ENCODE results near the gene SAFB2.

SAFB2 gene

GRCh38 chr19:5541456-5541855 is 81.1 kb downstream of the SAFB2 start:
- TF ChIP-seq TAF1 (IDR thresholded peaks at IDR 0.05; ENCODE audit: borderline replicate concordance, insufficient read depth, low read length), result no peak
- no peak for TF ChIP-seq POLR2AphosphoS5 (IDR thresholded peaks at IDR 0.05; ENCODE audit: low read depth, low read length)
- TF ChIP-seq REST (IDR thresholded peaks at IDR 0.05; ENCODE audit: insufficient read depth in 1 of 2, low read depth in 2 of 2, low read length in 2 of 2), result no peak
- TF ChIP-seq SIN3A (IDR thresholded peaks at IDR 0.05; ENCODE audit: borderline replicate concordance, insufficient read depth, low read length), result no peak
- no peak for TF ChIP-seq FOXP2 (optimal IDR thresholded peaks at IDR 0.05; ENCODE audit: borderline replicate concordance, extremely low read depth, extremely low read length, insufficient read depth)

DNA sequence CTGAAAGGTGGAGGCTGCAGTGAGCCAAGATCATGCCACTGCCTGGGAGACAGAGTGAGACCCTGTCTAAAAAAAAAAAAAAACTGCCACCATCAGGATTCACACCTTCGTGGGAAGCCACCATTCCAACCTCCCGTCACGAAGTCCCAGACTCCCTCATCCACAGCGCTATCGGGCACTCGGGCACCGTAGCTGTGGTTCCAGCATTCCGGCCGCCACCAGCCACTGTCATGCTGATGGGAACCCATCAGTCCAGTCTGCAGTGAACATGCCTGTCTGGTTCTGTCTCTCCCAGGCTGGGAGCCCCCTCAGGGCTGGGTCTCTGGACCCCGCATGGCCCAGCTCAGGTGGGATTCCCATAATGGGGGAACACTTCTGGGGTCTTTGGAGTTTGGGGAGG is 82.4 kb downstream of the SAFB2 start:
- no peak for TF ChIP-seq TAF1 (IDR thresholded peaks at IDR 0.05; ENCODE audit: borderline replicate concordance, insufficient read depth, low read length)
- no peak for TF ChIP-seq REST (IDR thresholded peaks at IDR 0.05; ENCODE audit: insufficient read depth in 1 of 2, low read depth in 2 of 2, low read length in 2 of 2)
- TF ChIP-seq FOXP2 (optimal IDR thresholded peaks at IDR 0.05; ENCODE audit: borderline replicate concordance, extremely low read depth, extremely low read length, insufficient read depth), result no peak
- no peak for TF ChIP-seq SIN3A (IDR thresholded peaks at IDR 0.05; ENCODE audit: borderline replicate concordance, insufficient read depth, low read length)
- TF ChIP-seq POLR2AphosphoS5 (IDR thresholded peaks at IDR 0.05; ENCODE audit: low read depth, low read length), result no peak

DNA sequence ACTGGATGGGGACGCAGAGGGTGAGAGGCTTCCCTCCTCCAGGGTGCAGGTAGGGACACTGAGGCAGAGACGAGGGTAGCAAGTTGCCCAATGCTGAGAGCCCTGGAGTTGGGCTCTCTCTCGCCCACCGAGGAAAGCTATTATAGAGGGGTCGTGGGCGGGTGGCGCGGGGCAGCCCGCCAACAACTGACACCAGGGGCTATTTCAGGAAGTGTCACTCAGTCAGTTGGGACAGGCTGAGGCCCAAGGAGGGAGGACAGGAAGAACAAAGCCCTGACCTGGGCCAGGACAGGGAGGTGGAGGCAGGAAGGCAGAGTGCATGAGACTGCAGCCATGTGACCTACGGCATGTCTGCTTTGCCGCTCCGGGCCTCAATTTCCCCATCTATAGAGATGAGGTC is 84.7 kb downstream of the SAFB2 start:
- no peak for TF ChIP-seq SIN3A (IDR thresholded peaks at IDR 0.05; ENCODE audit: borderline replicate concordance, insufficient read depth, low read length)
- TF ChIP-seq TAF1 (IDR thresholded peaks at IDR 0.05; ENCODE audit: borderline replicate concordance, insufficient read depth, low read length), result no peak
- no peak for TF ChIP-seq REST (IDR thresholded peaks at IDR 0.05; ENCODE audit: insufficient read depth in 1 of 2, low read depth in 2 of 2, low read length in 2 of 2)
- no peak for TF ChIP-seq POLR2AphosphoS5 (IDR thresholded peaks at IDR 0.05; ENCODE audit: low read depth, low read length)
- no peak for TF ChIP-seq FOXP2 (optimal IDR thresholded peaks at IDR 0.05; ENCODE audit: borderline replicate concordance, extremely low read depth, extremely low read length, insufficient read depth)

Data from PFSK-1 (cell line).